HepG2 (cell line): ENCODE data around the gene FBF1. TPM values are rescaled to one million over a fixed set of nuclear protein-coding genes. Genes with fewer than 3 reads are reported as not detected.
A peak's percentile ranks its signal among the peaks of the same experiment; 100 is the strongest.

ENCODE experiments used
- ATAC-seq: fragments of 200-7000 bp; cut with Tn5 transposase; 3 replicates; pipeline ENCODE4 v1.9.1; 2020; ENCODE audit warnings: mild to moderate bottlenecking, moderate library complexity
- BruUV-seq: library from RNA; stranded (reverse); fragments of 400-500 nt; replicated peaks from 2 replicates; lab custom pipeline; 2021; lab: Mats Ljungman, UMichigan
- CTCF ChIA-PET: fragments of 300-600 bp; formaldehyde crosslinking; extraction: SDS; loops from one replicate; lab custom pipeline; 2021; ENCODE audit warnings: low total read pairs, inconsistent platforms, low intra/inter-chr PET ratio; lab: Yijun Ruan, JAX
- POLR2A ChIA-PET: fragments of 350-600 bp; sonication (Branson Sonifier 250); formaldehyde crosslinking; loops from one replicate; lab custom pipeline; 2020; ENCODE audit warnings: antibody characterized with exemption, inconsistent platforms; lab: Yijun Ruan, JAX
- DNase-seq: peaks from one replicate; pipeline ENCODE4 v3.0.0-alpha.2; 2015; ENCODE audit warnings: low spot score
- FAIRE-seq: peaks from 3 replicates; lab custom pipeline; 2011; peaks lifted over from hg19 to GRCh38; lab: Jason Lieb, UNC
- H2AFZ ChIP-seq: one replicate; pipeline ENCODE4 v1.6.1; 2011; ENCODE audit warnings: low read length, inconsistent platforms
- H3K27ac ChIP-seq: fragments of 300-600 bp; 3 replicates; pipeline ENCODE4 v1.8.0; 2011; ENCODE audit warnings: mixed run types, mild to moderate bottlenecking, mixed read lengths, low read length, inconsistent platforms; ENCODE audit not compliant: insufficient read depth; ENCODE audit errors: extremely low read length
- H3K27me3 ChIP-seq, 2 experiments: fragments of 200-600 bp in 1 of 2; 2 replicates in 1 of 2; 3 replicates in 1 of 2; pipeline versions ENCODE4 v1.6.0 to v1.8.0; 2011; ENCODE audit warnings: low read length in 2 of 2, mild to moderate bottlenecking in 2 of 2, moderate library complexity in 2 of 2, inconsistent platforms in 1 of 2; ENCODE audit not compliant: insufficient read depth in 2 of 2, control insufficient read depth in 1 of 2
- H3K36me3 ChIP-seq, 2 experiments: fragments of 200-600 bp in 1 of 2; replicated peaks in 1 of 2; 2 replicates in 1 of 2; 3 replicates in 1 of 2; pipeline versions ENCODE4 v1.5.1 to v1.8.0; 2011; ENCODE audit warnings: low read length in 2 of 2, inconsistent platforms in 1 of 2; ENCODE audit not compliant: insufficient read depth in 2 of 2, control insufficient read depth in 1 of 2
- H3K4me1 ChIP-seq: 2 replicates; pipeline ENCODE4 v1.5.1; 2012; ENCODE audit warnings: low read length, inconsistent platforms; ENCODE audit not compliant: insufficient read depth
- H3K4me2 ChIP-seq: 2 replicates; pipeline ENCODE4 v1.6.0; 2011; ENCODE audit warnings: low read depth, low read length, inconsistent platforms
- H3K4me3 ChIP-seq, 3 experiments: fragments of 200-600 bp in 1 of 3; sonication (generic), shearing (Covaris generic) in 1 of 3; replicated peaks in 1 of 3; 2 replicates each; pipeline ENCODE4 v1.5.1; 2011 to 2016; ENCODE audit warnings: low read length in 3 of 3, inconsistent platforms in 2 of 3, low read depth in 2 of 3, mild to moderate bottlenecking in 2 of 3, control low read depth in 1 of 3, mixed read lengths in 1 of 3; ENCODE audit not compliant: insufficient read depth in 1 of 3
- H3K79me2 ChIP-seq: one replicate; pipeline ENCODE4 v1.6.1; 2011; ENCODE audit warnings: low read length, inconsistent platforms; ENCODE audit not compliant: insufficient read depth
- H3K9ac ChIP-seq: 2 replicates; pipeline ENCODE4 v1.6.0; 2011; ENCODE audit warnings: mild to moderate bottlenecking, low read depth, low read length, inconsistent platforms; ENCODE audit not compliant: insufficient read depth
- H3K9me3 ChIP-seq: 2 replicates; pipeline ENCODE4 v1.5.1; 2012; ENCODE audit warnings: mild to moderate bottlenecking, low read length
- H4K20me1 ChIP-seq: 2 replicates; pipeline ENCODE4 v1.6.0; 2011; ENCODE audit warnings: inconsistent platforms, mild to moderate bottlenecking, low read length, moderate library complexity; ENCODE audit not compliant: insufficient read depth
- CHCHD3 ChIP-seq: sonication (generic); formaldehyde crosslinking; IDR thresholded peaks from 2 replicates; pipeline ENCODE4 v1.8.0; 2022; ENCODE audit warnings: mild to moderate bottlenecking, missing genetic modification reagents, moderate library complexity
- HES4 ChIP-seq: sonication (generic); formaldehyde crosslinking; IDR thresholded peaks from 2 replicates; pipeline ENCODE4 v1.9.0; 2021; ENCODE audit warnings: mild to moderate bottlenecking, missing genetic modification reagents, borderline replicate concordance
- RBFOX2 ChIP-seq: fragments of 200-400 bp; formaldehyde crosslinking; IDR thresholded peaks from 2 replicates; pipeline ENCODE4 v1.6.1; 2017; ENCODE audit warnings: low read depth, mild to moderate bottlenecking, low read length
- RXRB ChIP-seq: IDR thresholded peaks from 2 replicates; pipeline ENCODE4 v1.6.1; 2016; ENCODE audit warnings: borderline replicate concordance, missing genetic modification reagents, missing compliant biosample characterization
- ZBTB38 ChIP-seq: sonication (generic); formaldehyde crosslinking; IDR thresholded peaks from 2 replicates; pipeline ENCODE4 v1.5.1; 2020; ENCODE audit warnings: mild to moderate bottlenecking, missing genetic modification reagents
- ZFP90 ChIP-seq: sonication (generic); formaldehyde crosslinking; IDR thresholded peaks from 2 replicates; pipeline ENCODE4 v1.8.0; 2022; ENCODE audit warnings: missing genetic modification reagents, mild to moderate bottlenecking, inconsistent platforms, borderline replicate concordance
- ZNF33A ChIP-seq: sonication (generic); formaldehyde crosslinking; IDR thresholded peaks from 2 replicates; pipeline ENCODE4 v1.5.1; 2020; ENCODE audit warnings: missing genetic modification reagents, mild to moderate bottlenecking, moderate library complexity, borderline replicate concordance
- ZNF790 ChIP-seq: sonication (generic); formaldehyde crosslinking; IDR thresholded peaks from 2 replicates; pipeline ENCODE4 v1.8.0; 2022; ENCODE audit warnings: missing genetic modification reagents, mild to moderate bottlenecking, borderline replicate concordance
- WGBS: methylation state at CpG from one replicate; pipeline ENCODE4 v1.1.6; 2017; ENCODE audit warnings: low lambda C conversion rate; 5-methylcytosine and 5-hydroxymethylcytosine counted together
- in situ Hi-C: cut with HindIII; loops from 2 replicates; pipeline ENCODE4 v1.10.0; 2017; ENCODE audit warnings: low pct_unique_long_range_greater_than_20kb; ENCODE audit not compliant: extremely low pct_ligation_motif_present
- intact Hi-C: fragments of 100-400 bp; cut with micrococcal nuclease; formaldehyde crosslinking; loops from one replicate; pipeline ENCODE4 v1.10.0; 2022; ENCODE audit not compliant: unreplicated experiment
- polyA plus RNA-seq, 8 experiments: library from polyadenylated mRNA; depleted of rRNA in 3 of 8; stranded (reverse) in 7 of 8; unstranded in 1 of 8; fragments of >200 nt; fragmentation: Illumina TruSeq in 4 of 8; extraction: Trizol in 4 of 8; gene quantifications; 2 replicates each; pipeline versions ENCODE4 v1.2.1 to v1.2.3, GENCODE V29; 2011 to 2016; ENCODE audit warnings: low read depth in 4 of 8, missing spikeins in 1 of 8, mixed read lengths in 1 of 8; ENCODE audit not compliant: insufficient read depth in 1 of 8
- total RNA-seq, 5 experiments: library from RNA; depleted of rRNA; stranded (reverse); fragments of >200 nt; fragmentation: Illumina TruSeq; extraction: Trizol; gene quantifications; 2 replicates each; pipeline ENCODE4 v1.2.3, GENCODE V29; 2016; ENCODE audit warnings: low read depth in 1 of 5
- TF ChIP-seq, protein P1 (sequence below): sonication (generic); formaldehyde crosslinking; IDR thresholded peaks from 2 replicates; pipeline ENCODE4 v1.8.0; 2022; ENCODE audit warnings: missing genetic modification reagents, mild to moderate bottlenecking, borderline replicate concordance
- TF ChIP-seq, protein P2 (sequence below): sonication (generic); formaldehyde crosslinking; IDR thresholded peaks from 2 replicates; pipeline ENCODE4 v1.5.1; 2020; ENCODE audit warnings: mild to moderate bottlenecking, moderate library complexity, missing genetic modification reagents
- TF ChIP-seq, protein P3 (sequence below): sonication (generic); formaldehyde crosslinking; conservative IDR thresholded peaks from 2 replicates; pipeline ENCODE4 v1.8.0; 2022; ENCODE audit warnings: mild to moderate bottlenecking, moderate library complexity, missing genetic modification reagents
- TF ChIP-seq, protein P4 (sequence below): sonication (generic); formaldehyde crosslinking; IDR thresholded peaks from 2 replicates; pipeline ENCODE4 v1.4.0; 2020; ENCODE audit warnings: missing genetic modification reagents, mild to moderate bottlenecking, borderline replicate concordance

The FBF1 gene
- total and polyA plus RNA-seq, 2 of the 13 experiments (the other 11 are each of a cell fraction or from before 2014, with no cell fraction given): 2.4 to 8.1 TPM

DNA sequence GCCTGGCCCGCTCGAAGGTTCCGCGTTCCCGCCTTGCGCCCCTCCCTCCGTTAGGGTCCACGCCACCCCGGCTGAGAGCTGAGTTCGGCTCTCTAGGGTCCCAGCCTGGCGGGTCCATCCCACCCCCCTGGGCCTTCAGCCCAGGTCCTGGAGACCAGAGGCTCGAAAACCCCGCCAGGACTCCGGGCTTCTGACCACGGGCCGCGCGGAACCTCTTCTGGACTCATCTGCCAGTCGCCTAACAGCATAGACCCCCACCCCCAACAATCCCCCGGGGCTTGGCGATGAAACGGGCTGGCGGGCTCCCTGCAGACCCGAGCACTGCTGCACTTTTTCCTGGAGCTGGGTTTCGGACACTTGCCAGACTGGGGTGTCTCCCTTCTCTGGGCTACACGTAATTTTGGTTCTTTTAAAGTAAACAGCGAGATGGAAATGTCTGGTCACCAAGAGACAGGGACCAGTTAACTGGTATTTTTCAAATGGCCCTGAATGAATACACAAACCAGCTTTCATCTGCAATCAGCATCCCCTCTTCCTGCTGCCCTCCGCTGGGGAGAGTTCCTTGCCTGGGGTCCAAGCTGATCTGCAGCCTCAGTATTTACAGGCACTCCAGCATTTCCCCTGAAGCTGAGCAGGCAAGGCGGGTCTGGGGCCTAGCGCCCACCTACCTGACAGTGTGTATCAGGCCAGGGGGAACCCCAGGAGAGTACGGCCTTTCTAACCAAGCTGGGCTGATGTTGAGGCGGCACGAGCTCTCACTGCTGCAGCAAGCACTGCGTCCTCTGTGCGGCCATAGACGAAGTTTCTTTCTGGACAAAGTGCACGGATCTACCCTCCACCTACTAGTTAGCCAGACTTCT lies 43.5 kb downstream of the FBF1 start:
- ATAC-seq (no peak; the same call in 2 of the 3 replicates), FAIRE-seq (no peak), DNase-seq (no peak)
- peaks cover 28 to 47% of the 10 kb centered on the region in 2 experiments for H3K36me3 ChIP-seq
- no peak overlapping the region for H3K4me2 ChIP-seq
- H4K20me1 ChIP-seq: no peaks in the 10 kb centered on the region
- H3K4me1 ChIP-seq: peaks cover 41% of the 10 kb centered on the region
- H3K27ac ChIP-seq: peak overlapping the region; percentile 6
- intact Hi-C loops (no loop called here), in situ Hi-C loops (no loop called here)
- no peak overlapping the region for H2AFZ ChIP-seq
- POLR2A ChIA-PET: interaction anchor here (0.8 to 12.9 kb wide), 19 partner anchors 8 to 367 kb away, joined by 3 to 423 read pairs (median 4); partner anchors contain the start of genes CDK3, MRPL38, TRIM47 and UBALD2
- H3K79me2 ChIP-seq: peaks cover 13% of the 10 kb centered on the region
- 93% methylated on average over 36 of the region's 37 CpGs for WGBS
- CTCF ChIA-PET: interaction anchor here (1.0 kb wide), 1 partner anchor 21 kb away, joined by 3 read pairs; no protein-coding TSS in a partner anchor
- no peak overlapping the region for H3K4me3 ChIP-seq
- BruUV-seq: TSS peak; percentile 70
- no peak overlapping the region for H3K9ac ChIP-seq
- no peaks in the 10 kb centered on the region for H3K9me3 ChIP-seq
- H3K27me3 ChIP-seq: no peaks in the 10 kb centered on the region
- TF ChIP-seq, protein P1, sequence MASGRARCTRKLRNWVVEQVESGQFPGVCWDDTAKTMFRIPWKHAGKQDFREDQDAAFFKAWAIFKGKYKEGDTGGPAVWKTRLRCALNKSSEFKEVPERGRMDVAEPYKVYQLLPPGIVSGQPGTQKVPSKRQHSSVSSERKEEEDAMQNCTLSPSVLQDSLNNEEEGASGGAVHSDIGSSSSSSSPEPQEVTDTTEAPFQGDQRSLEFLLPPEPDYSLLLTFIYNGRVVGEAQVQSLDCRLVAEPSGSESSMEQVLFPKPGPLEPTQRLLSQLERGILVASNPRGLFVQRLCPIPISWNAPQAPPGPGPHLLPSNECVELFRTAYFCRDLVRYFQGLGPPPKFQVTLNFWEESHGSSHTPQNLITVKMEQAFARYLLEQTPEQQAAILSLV (CRISPR knock-in tag): no peak
- TF ChIP-seq, protein P2, sequence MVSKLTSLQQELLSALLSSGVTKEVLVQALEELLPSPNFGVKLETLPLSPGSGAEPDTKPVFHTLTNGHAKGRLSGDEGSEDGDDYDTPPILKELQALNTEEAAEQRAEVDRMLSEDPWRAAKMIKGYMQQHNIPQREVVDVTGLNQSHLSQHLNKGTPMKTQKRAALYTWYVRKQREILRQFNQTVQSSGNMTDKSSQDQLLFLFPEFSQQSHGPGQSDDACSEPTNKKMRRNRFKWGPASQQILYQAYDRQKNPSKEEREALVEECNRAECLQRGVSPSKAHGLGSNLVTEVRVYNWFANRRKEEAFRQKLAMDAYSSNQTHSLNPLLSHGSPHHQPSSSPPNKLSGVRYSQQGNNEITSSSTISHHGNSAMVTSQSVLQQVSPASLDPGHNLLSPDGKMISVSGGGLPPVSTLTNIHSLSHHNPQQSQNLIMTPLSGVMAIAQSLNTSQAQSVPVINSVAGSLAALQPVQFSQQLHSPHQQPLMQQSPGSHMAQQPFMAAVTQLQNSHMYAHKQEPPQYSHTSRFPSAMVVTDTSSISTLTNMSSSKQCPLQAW: peak; percentile 59; the same call in 1 of the 2 replicates
- TF ChIP-seq, protein P3, sequence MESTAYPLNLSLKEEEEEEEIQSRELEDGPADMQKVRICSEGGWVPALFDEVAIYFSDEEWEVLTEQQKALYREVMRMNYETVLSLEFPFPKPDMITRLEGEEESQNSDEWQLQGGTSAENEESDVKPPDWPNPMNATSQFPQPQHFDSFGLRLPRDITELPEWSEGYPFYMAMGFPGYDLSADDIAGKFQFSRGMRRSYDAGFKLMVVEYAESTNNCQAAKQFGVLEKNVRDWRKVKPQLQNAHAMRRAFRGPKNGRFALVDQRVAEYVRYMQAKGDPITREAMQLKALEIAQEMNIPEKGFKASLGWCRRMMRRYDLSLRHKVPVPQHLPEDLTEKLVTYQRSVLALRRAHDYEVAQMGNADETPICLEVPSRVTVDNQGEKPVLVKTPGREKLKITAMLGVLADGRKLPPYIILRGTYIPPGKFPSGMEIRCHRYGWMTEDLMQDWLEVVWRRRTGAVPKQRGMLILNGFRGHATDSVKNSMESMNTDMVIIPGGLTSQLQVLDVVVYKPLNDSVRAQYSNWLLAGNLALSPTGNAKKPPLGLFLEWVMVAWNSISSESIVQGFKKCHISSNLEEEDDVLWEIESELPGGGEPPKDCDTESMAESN (CRISPR knock-in tag): 0 out of 2 replicates have a peak, but pooled peaks have one; percentile 6
- TF ChIP-seq ZNF33A (CRISPR knock-in tag) (no peak), ZNF790 (CRISPR knock-in tag) (0 out of 2 replicates have a peak, but pooled peaks have one; percentile 9), ZFP90 (CRISPR knock-in tag) (peak; percentile 2; the same call in 1 of the 2 replicates), RBFOX2 (no peak), RXRB (no peak), ZBTB38 (peak; percentile 76; the same call in 1 of the 2 replicates), CHCHD3 (0 out of 2 replicates have a peak, but pooled peaks have one; percentile 44), HES4 (0 out of 2 replicates have a peak, but pooled peaks have one; percentile 15)
- TF ChIP-seq, protein P4, sequence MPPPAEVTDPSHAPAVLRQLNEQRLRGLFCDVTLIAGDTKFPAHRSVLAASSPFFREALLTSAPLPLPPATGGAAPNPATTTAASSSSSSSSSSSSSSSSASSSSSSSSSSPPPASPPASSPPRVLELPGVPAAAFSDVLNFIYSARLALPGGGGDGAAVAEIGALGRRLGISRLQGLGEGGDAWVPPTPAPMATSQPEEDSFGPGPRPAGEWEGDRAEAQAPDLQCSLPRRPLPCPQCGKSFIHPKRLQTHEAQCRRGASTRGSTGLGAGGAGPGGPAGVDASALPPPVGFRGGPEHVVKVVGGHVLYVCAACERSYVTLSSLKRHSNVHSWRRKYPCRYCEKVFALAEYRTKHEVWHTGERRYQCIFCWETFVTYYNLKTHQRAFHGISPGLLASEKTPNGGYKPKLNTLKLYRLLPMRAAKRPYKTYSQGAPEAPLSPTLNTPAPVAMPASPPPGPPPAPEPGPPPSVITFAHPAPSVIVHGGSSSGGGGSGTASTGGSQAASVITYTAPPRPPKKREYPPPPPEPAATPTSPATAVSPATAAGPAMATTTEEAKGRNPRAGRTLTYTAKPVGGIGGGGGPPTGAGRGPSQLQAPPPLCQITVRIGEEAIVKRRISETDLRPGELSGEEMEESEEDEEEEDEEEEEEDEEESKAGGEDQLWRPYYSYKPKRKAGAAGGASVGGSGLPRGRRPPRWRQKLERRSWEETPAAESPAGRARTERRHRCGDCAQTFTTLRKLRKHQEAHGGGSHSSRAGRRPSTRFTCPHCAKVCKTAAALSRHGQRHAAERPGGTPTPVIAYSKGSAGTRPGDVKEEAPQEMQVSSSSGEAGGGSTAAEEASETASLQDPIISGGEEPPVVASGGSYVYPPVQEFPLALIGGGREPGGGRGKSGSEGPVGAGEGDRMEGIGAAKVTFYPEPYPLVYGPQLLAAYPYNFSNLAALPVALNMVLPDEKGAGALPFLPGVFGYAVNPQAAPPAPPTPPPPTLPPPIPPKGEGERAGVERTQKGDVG (CRISPR knock-in tag): peak; percentile 33; the same call in 1 of the 2 replicates
